GM06990 (cell line): ENCODE data around the gene ZSCAN25.

Source experiments
- DNase-seq: peaks from one replicate; pipeline ENCODE4 v3.0.0-alpha.2; 2011; ENCODE audit not compliant: insufficient read length; ENCODE audit errors: extremely low read depth
- H3K27me3 ChIP-seq: replicated peaks from 2 replicates; pipeline ENCODE4 v1.6.0; 2011; ENCODE audit warnings: low read length; ENCODE audit not compliant: control insufficient read depth, insufficient read depth
- H3K36me3 ChIP-seq: 2 replicates; pipeline ENCODE4 v1.5.1; 2011; ENCODE audit warnings: low read length; ENCODE audit not compliant: control insufficient read depth, insufficient read depth
- H3K4me3 ChIP-seq: replicated peaks from 2 replicates; pipeline ENCODE4 v1.5.1; 2011; ENCODE audit warnings: low read depth, mild to moderate bottlenecking, control low read depth, low read length
- CTCF ChIP-seq: IDR thresholded peaks from 2 replicates; pipeline ENCODE4 v1.5.1; 2011; ENCODE audit warnings: low read length, control low read depth, mild to moderate bottlenecking, inconsistent platforms; ENCODE audit not compliant: insufficient read depth, poor library complexity, severe bottlenecking

The ZSCAN25 gene

GRCh38 chr7:99619571-99620130, 2.9 kb downstream of the ZSCAN25 start:
- Histone ChIP-seq H3K27me3 (no peaks in the 10 kb centered on the region), H3K4me3 (no peak overlapping the region), H3K36me3 (peaks cover 21% of the 10 kb centered on the region)
- no peak for TF ChIP-seq CTCF
- no peak for DNase-seq

- no peak for TF ChIP-seq CTCF
- no peaks in the 10 kb centered on the region for H3K27me3 ChIP-seq
- no peak for DNase-seq
- H3K4me3 ChIP-seq = no peak overlapping the region
- H3K36me3 ChIP-seq = peaks cover 32% of the 10 kb centered on the region
Observed at GRCh38 chr7:99621271-99621670, 4.5 kb downstream of the ZSCAN25 start.

GRCh38 chr7:99622596-99622995, 5.8 kb downstream of the ZSCAN25 start:
- no peak overlapping the region for H3K4me3 ChIP-seq
- TF ChIP-seq CTCF = no peak
- DNase-seq = no peak
- no peaks in the 10 kb centered on the region for H3K27me3 ChIP-seq
- H3K36me3 ChIP-seq = peaks cover 35% of the 10 kb centered on the region

GRCh38 chr7:99623091-99623693, 6.4 kb downstream of the ZSCAN25 start:
- peaks cover 36% of the 10 kb centered on the region for H3K36me3 ChIP-seq

GRCh38 chr7:99623702-99624447, 7.1 kb downstream of the ZSCAN25 start:
- no peak for DNase-seq
- H3K4me3 ChIP-seq = no peak overlapping the region
- no peak for TF ChIP-seq CTCF
- H3K36me3 ChIP-seq = peaks cover 41% of the 10 kb centered on the region
- no peaks in the 10 kb centered on the region for H3K27me3 ChIP-seq

More at GRCh38 chr7:99623091-99623693, 6.4 kb downstream of the ZSCAN25 start:
- no peak for TF ChIP-seq CTCF
- no peak for DNase-seq
- Histone ChIP-seq H3K27me3 (no peaks in the 10 kb centered on the region), H3K4me3 (no peak overlapping the region)
